HG03039 (cell line): Measurements from ENCODE around the gene PRAMEF7.
"Not testable (repeated sequence)": the region's sequence is repeated elsewhere in the genome, so short reads cannot be mapped to it uniquely, and the experiment has no call there.

ENCODE experiments used
- ATAC-seq: cut with Tn5 transposase; IDR thresholded peaks from one replicate; pipeline ENCODE4 v1.9.1; 2021; ENCODE audit warnings: mild to moderate bottlenecking, moderate library complexity; ENCODE audit not compliant: unreplicated experiment

PRAMEF7 gene

GRCh38 chr1:12916310-12916709 is at the start of gene PRAMEF7:
PRAMEF7 (plus strand) TSS chr1:12916610; CDS start chr1:12917693, 1,083 bp downstream.
- not testable (repeated sequence) for ATAC-seq

GRCh38 chr1:12878453-12878852 is 38.0 kb upstream of the PRAMEF7 start:
- not testable (repeated sequence) for ATAC-seq

- ATAC-seq = not testable (repeated sequence)
Observed at GRCh38 chr1:12886101-12886500, 30.3 kb upstream of the PRAMEF7 start, which contains the start of gene PRAMEF4. PRAMEF4 (minus strand) TSS chr1:12886201; CDS start chr1:12883394, 2,807 bp downstream.

DNA sequence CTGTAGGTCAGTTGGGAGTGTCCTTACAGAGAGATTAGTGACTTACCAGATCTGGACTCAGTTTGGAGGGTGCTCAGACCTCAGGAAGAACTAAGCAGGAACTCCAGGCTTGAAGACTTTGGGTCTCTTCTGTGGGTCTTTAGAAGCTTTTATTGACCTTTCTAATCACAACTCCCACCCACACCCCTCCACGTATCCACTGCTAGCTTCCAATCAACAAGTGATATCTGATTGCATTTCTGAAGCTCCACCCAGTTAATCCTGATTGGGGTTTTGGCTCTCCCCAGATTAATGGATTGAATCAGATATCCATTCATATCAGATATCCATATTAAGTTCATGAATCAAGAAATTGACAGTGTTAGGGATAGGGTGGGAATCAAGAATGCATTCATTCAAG is 18.2 kb upstream of the PRAMEF7 start, which contains the start of gene PRAMEF10:
Gene PRAMEF10, minus strand, starts transcription at position 101 of the 400 bp plus-strand sequence. CDS start 2,423 bp downstream, outside the sequence.
- ATAC-seq = not testable (repeated sequence)

GRCh38 chr1:12899186-12899585 is 17.2 kb upstream of the PRAMEF7 start:
- ATAC-seq = not testable (repeated sequence)

DNA sequence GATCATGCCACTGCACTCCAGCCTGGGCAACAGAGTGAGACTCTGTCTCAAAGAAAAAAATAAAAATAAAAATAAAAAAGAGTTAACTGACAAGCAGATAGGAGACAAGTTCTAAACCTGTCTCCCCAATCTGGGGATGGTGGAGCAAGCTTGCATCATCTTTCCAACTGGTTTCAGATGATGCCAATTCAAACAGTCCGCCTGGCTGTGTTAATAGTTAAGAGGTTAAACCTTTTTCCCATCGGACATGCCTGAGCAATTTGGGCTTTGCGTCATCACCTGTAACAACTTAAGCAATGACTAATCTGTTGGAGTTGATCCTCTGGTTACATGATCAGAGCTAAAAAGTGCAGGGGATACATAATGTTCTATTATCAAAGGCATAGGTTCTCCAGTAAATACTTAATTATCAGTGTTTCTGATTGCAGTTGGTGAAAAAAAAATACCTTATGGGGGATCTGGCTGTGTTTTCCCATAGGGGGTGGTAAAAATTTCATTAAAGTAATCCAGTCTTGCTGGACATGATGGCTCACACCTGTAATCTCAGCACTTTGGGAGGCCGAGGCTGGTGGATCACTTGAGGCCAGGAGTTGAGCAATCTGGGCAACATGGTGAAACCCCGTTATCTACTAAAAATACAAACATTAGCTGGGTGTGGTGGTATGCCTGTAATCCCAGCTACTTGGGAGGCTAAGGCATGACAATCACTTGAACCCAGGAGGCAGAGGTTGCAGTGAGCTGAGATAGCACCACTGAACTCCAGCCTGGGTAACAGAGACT is 12.4 kb upstream of the PRAMEF7 start:
- ATAC-seq = not testable (repeated sequence)

GRCh38 chr1:12921749-12922148 is 5.3 kb downstream of the PRAMEF7 start:
- ATAC-seq = not testable (repeated sequence)

DNA sequence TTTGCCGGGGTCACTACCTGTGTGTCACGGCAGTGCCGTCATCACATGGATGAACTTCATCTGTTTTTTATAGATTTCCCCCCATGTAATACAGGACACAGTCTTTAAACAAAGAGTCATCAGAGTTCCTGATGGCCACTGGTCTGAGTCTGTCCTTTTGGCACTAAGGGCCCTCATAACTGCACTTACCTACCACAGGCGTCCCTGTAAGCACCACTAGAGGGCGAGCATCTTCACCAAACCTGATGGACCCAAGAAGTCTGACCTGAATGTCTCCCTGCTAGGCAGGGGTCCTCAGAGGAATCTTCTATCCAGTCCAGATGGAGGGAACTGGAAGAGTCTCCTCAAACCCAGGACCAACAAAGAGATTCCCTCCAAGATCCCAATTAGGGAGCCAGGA is 8.0 kb downstream of the PRAMEF7 start:
- ATAC-seq = not testable (repeated sequence)

GRCh38 chr1:12947480-12947879 is 31.1 kb downstream of the PRAMEF7 start, which contains the start of gene PRAMEF6:
PRAMEF6 (minus strand) TSS chr1:12947580; CDS start chr1:12942518, 5,062 bp downstream.
- ATAC-seq = not testable (repeated sequence)
